ENCODE measurements around the gene PTH1R.
A peak's percentile ranks its signal among the peaks of the same experiment; 100 is the strongest.

PTH1R gene

GRCh38 chr3:46934072-46934471 is 56.6 kb downstream of the PTH1R start:
- H3K27me3 ChIP-seq (ENCODE audit: insufficient read depth, poor library complexity, severe bottlenecking), result no peaks in the 10 kb centered on the region
- H3K4me3 ChIP-seq (replicated peaks; ENCODE audit: insufficient read depth, low read length), result no peak overlapping the region
- TF ChIP-seq SPI1 (IDR thresholded peaks at IDR 0.05; ENCODE audit: borderline replicate concordance, low read depth) (no peak), POLR2AphosphoS5 (IDR thresholded peaks at IDR 0.05; ENCODE audit: low read depth) (no peak), GABPA (IDR thresholded peaks at IDR 0.05; ENCODE audit: low read depth) (no peak)
- TF ChIP-seq, protein P1, sequence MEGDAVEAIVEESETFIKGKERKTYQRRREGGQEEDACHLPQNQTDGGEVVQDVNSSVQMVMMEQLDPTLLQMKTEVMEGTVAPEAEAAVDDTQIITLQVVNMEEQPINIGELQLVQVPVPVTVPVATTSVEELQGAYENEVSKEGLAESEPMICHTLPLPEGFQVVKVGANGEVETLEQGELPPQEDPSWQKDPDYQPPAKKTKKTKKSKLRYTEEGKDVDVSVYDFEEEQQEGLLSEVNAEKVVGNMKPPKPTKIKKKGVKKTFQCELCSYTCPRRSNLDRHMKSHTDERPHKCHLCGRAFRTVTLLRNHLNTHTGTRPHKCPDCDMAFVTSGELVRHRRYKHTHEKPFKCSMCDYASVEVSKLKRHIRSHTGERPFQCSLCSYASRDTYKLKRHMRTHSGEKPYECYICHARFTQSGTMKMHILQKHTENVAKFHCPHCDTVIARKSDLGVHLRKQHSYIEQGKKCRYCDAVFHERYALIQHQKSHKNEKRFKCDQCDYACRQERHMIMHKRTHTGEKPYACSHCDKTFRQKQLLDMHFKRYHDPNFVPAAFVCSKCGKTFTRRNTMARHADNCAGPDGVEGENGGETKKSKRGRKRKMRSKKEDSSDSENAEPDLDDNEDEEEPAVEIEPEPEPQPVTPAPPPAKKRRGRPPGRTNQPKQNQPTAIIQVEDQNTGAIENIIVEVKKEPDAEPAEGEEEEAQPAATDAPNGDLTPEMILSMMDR (IDR thresholded peaks at IDR 0.05; ENCODE audit: insufficient read depth, low read length), result no peak
- TF ChIP-seq, protein P2, sequence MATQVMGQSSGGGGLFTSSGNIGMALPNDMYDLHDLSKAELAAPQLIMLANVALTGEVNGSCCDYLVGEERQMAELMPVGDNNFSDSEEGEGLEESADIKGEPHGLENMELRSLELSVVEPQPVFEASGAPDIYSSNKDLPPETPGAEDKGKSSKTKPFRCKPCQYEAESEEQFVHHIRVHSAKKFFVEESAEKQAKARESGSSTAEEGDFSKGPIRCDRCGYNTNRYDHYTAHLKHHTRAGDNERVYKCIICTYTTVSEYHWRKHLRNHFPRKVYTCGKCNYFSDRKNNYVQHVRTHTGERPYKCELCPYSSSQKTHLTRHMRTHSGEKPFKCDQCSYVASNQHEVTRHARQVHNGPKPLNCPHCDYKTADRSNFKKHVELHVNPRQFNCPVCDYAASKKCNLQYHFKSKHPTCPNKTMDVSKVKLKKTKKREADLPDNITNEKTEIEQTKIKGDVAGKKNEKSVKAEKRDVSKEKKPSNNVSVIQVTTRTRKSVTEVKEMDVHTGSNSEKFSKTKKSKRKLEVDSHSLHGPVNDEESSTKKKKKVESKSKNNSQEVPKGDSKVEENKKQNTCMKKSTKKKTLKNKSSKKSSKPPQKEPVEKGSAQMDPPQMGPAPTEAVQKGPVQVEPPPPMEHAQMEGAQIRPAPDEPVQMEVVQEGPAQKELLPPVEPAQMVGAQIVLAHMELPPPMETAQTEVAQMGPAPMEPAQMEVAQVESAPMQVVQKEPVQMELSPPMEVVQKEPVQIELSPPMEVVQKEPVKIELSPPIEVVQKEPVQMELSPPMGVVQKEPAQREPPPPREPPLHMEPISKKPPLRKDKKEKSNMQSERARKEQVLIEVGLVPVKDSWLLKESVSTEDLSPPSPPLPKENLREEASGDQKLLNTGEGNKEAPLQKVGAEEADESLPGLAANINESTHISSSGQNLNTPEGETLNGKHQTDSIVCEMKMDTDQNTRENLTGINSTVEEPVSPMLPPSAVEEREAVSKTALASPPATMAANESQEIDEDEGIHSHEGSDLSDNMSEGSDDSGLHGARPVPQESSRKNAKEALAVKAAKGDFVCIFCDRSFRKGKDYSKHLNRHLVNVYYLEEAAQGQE (IDR thresholded peaks at IDR 0.05; ENCODE audit: insufficient replicate concordance, low read depth), result no peak
- 0 out of 2 replicates have a peak overlapping the region, but pooled peaks have one; percentile 18 for H3K27ac ChIP-seq (replicated peaks)
- DNase-seq (ENCODE audit: low read depth in 1 of 2, low spot score in 1 of 2), result no peak

GRCh38 chr3:46934498-46935167 is 57.1 kb downstream of the PTH1R start:
- TF ChIP-seq, protein P1 (IDR thresholded peaks at IDR 0.05; ENCODE audit: insufficient read depth, low read length), result no peak
- TF ChIP-seq SPI1 (IDR thresholded peaks at IDR 0.05; ENCODE audit: borderline replicate concordance, low read depth) (no peak), GABPA (IDR thresholded peaks at IDR 0.05; ENCODE audit: low read depth) (no peak), POLR2AphosphoS5 (IDR thresholded peaks at IDR 0.05; ENCODE audit: low read depth) (no peak)
- TF ChIP-seq, protein P2 (IDR thresholded peaks at IDR 0.05; ENCODE audit: insufficient replicate concordance, low read depth), result no peak
- Histone ChIP-seq H3K27ac (replicated peaks) (peak overlapping the region; percentile 61), H3K4me3 (replicated peaks; ENCODE audit: insufficient read depth, low read length) (no peak overlapping the region), H3K27me3 (ENCODE audit: insufficient read depth, poor library complexity, severe bottlenecking) (no peaks in the 10 kb centered on the region)
- no peak for DNase-seq (ENCODE audit: low read depth in 1 of 2, low spot score in 1 of 2)

DNA sequence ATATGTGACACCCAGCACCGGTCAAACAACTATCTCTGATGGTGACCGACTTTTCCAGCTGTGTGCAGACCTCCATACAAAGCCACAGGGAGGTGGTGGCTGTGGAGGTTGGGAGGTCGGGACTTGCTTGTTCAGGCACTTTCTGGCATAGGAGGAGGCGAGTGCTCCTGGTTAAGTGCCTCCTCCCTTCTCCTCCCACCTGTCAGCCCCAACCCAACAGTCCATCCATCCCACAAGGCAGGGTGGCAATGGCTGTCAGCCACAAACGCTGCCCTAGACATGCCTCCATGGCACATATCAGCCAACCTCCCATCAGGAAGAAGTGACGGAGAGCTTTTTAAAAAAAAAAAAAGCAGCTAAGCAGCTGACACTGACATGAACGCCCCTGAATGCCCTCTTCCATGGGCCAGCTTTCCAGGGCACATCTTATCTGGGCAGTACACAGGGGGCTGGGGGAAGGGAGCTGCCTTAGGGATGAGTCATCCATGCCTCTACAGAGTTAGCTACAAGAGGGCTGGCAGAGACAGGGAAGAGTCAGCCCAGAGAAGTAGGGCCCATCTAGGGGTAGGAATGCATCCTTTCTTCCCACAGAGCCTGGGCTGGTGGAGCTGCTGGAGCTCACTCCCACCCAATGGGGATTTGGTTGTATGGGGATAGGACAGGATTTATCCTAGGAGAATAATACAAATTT is 57.8 kb downstream of the PTH1R start:
- no peak overlapping the region for H3K4me3 ChIP-seq (replicated peaks; ENCODE audit: insufficient read depth, low read length)
- no peak for TF ChIP-seq SPI1 (IDR thresholded peaks at IDR 0.05; ENCODE audit: borderline replicate concordance, low read depth)
- TF ChIP-seq POLR2AphosphoS5 (IDR thresholded peaks at IDR 0.05; ENCODE audit: low read depth), result no peak
- TF ChIP-seq, protein P2 (IDR thresholded peaks at IDR 0.05; ENCODE audit: insufficient replicate concordance, low read depth), result no peak
- no peak for TF ChIP-seq GABPA (IDR thresholded peaks at IDR 0.05; ENCODE audit: low read depth)
- no peaks in the 10 kb centered on the region for H3K27me3 ChIP-seq (ENCODE audit: insufficient read depth, poor library complexity, severe bottlenecking)
- no peak for DNase-seq (ENCODE audit: low read depth in 1 of 2, low spot score in 1 of 2)
- peak overlapping the region; percentile 61 for H3K27ac ChIP-seq (replicated peaks)
